ENCODE data around the gene CATSPERZ.
"Not testable (repeated sequence)": the region's sequence is repeated elsewhere in the genome, so short reads cannot be mapped to it uniquely, and the experiment has no call there.

CATSPERZ gene

DNA sequence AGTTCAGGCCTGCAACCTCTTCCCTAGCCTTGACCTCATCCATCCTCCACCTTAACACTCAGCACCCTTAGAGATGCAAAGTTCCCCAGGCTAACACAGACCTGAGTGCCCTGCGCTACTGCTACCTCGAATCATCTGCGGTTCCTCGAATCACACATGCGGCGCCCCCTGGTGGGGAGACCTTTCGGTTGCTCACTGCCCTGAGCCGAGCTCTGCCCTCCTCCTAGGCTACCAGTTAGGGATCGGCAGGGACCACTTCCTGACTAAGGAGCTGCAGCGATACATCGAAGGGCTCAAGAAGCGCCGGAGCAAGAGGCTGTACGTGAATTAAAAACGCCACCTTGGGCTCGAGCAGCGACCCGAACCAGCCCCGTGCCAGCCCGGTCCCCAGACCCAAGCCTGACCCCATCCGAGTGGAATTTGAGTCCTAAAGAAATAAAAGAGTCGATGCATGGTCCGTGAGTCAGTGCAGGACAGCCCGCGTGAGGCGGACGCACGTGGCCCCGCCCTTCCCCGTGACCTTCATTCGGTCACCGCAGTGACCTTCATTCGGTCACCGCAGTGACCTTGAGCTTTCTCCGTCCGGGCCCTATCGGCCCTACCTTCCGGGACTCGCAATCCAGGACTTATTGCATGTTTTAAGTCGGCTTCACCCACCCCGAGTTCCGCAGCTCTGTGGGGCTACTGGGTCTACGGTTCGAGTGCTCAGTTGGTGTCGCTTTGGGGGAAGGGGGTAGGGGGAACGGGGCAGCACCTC lies 4.3 kb downstream of the CATSPERZ start:
- DNase-seq: peak; percentile 83 to 94

DNA sequence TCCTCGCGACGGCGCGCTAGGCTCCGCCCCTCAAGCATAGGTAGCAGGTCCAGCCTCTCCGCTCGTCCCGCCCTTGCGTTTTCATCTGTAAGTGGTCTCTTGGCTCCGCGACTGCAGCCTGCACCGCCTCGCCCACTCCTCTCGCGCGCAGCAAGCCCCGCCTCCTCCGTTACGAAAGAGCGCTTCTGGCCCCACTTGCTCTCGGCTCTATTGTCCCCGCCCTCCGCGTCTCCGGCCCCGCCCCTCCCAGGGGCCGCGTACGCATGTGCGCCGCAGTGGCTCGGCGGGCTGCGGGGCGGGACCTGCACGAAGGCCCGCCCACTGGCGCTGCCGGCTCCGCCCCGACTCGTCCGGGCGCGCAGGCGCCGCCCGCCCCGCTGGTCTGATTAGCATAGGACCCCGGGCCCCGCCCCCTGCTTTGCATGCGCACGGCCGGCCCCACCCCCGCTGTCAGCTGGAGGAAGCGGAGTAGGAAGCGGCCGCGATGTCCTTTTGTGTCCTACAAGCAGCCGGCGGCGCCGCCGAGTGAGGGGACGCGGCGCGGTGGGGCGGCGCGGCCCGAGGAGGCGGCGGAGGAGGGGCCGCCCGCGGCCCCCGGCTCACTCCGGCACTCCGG lies 5.0 kb downstream of the CATSPERZ start, which contains the start of gene ESRRA:
TSS of gene ESRRA (plus strand) at position 450 of the 616 bp plus-strand sequence. CDS start 1,656 bp downstream, outside the sequence.
- peak; percentile 99 to 100 for DNase-seq

DNA sequence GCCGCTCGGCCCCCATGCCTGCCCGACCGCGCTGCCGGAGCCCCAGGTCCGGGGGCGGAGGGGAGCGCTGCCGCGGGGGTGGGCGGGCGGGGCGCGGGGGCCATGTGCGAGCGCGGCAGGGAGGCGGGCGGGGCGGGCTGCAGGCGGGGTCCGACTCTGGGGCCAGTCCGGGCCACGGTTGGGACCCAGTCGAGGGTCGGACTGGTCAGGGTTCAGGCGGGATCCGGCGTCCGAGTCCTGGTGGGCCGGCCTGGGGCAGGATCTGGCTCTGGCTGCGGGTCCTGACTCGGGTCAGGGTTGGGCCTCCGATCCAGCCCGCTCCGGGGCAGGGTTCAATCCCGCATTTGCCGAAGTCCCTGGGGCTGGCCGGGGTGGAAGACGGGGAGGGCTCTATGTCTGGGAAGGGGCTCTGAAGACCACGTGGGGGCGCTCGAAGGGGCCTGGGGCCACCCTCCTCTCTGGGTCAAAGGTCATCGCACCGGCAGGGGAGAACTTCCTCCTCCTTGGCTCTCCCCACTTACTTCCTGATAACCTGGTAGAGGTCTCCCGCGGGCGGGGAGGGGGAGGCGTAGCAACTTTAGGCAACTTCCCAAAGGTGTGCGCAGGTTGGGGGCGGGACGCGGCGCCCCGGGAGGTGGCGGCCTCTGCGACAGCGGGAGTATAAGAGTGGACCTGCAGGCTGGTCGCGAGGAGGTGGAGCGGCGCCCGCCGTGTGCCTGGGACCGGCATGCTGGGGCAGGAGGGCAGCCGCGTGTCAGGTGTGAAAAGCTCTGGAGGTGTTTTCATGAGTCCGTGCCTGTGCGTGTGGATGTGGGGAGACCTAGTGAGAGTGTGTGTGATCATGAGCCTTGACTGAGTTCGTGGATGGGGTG lies 5.8 kb downstream of the CATSPERZ start:
- peak; percentile 14 to 48 for DNase-seq

DNA sequence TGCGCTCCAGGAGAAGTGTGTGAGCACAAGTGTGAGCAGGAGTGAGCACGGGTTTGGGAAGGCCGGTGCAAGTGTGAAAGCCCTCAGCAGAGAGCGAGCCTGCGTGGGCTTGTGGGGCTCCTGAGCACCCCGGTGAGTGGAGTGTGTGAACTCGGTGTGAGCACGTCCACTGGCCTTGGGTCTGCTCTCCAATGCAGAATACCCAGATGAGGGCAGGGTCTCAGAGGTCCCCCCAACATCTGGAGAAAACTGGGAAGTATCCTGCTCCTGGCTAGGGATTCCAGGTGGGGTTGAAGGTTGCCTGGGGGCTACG lies 6.4 kb downstream of the CATSPERZ start:
- no peak for DNase-seq

DNA sequence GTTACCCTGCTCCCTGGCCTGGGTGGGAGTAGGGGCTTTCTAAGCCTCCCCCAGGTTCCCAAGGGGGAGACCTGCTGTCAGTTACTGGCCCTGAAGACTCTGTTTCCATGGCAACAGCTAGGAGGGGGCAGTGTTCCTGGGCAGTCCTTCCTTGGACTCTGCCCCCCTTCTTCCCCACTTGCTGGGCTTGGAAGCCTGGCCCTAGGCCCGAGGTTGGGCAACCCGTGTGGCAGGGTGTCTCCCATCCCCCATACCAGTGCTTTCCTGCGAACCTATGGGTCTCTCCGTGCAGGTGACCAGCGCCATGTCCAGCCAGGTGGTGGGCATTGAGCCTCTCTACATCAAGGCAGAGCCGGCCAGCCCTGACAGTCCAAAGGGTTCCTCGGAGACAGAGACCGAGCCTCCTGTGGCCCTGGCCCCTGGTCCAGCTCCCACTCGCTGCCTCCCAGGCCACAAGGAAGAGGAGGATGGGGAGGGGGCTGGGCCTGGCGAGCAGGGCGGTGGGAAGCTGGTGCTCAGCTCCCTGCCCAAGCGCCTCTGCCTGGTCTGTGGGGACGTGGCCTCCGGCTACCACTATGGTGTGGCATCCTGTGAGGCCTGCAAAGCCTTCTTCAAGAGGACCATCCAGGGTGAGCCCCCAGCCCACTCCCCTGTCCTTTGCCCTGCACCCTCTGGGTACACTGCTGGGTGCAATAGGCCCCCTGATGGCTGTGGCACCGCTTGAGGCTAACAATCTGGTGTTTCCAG lies 6.9 kb downstream of the CATSPERZ start:
- DNase-seq: peak in 1 of 2 experiments; percentile 28

DNA sequence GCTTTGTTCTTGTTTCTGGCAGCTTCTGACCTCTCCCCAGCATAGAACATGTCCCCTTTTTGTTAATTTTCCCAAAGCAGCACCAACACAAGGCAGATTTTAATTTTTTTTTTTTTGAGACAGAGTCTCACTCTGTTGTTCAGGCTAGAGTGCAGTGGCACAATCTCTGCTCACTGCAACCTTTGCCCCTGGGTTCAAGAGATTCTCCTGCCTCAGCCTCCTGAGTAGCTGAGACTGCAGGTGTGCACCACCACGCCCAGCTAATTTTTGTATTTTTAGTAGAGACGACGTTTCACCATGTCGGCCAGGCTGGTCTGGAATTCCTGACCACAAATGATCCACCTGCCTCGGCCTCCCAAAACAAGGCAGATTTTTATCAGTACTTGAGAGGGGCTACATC lies 7.6 kb downstream of the CATSPERZ start:
- DNase-seq: not testable (repeated sequence)

DNA sequence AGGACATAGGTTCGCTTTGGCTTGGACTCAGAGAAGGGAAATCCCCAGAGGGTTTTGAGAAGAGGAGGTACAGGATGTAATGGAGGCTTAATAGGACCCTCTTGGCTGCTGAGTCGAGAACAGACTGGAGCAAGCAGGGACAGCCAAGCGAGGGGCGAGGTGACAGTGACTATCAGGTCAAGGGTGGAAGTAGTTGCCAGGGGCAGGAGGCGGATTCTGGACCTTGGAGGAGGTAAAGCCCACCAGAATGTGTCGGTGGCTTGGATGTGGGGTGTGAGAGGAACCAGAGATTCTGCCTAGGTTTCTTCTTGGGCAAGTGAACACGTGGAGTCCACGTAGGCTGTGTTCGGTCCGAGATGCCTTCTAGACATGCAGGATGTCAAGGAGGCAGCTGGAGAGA lies 12.8 kb downstream of the CATSPERZ start:
- DNase-seq: no peak

DNA sequence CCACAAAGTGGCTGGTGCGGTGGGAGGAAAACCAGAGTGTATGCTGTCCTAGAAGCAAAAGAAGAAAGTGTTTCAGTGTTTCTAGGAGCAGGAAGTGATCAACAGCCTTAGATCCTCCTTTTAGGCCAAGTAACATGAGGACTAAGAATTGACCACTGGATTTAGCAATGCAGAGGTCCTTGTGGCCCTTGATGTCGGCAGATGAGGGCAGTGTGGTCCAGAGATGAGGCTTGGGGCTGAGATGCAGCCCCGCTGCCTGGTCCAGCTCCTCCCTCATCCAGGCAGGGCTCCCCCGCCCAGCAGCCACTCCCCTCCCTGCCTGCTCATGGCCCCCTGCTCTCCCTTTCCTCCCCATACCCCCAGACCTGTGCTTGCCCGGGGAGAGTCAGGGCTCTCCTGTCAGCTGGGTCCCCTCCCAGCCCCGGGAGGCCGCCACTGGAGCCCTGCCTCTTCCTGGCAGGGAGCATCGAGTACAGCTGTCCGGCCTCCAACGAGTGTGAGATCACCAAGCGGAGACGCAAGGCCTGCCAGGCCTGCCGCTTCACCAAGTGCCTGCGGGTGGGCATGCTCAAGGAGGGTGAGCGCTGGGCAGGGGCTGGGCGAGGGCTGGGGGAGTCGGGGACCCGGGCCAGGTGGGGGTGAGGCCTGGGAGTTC lies 13.5 kb downstream of the CATSPERZ start:
- DNase-seq: no peak

DNA sequence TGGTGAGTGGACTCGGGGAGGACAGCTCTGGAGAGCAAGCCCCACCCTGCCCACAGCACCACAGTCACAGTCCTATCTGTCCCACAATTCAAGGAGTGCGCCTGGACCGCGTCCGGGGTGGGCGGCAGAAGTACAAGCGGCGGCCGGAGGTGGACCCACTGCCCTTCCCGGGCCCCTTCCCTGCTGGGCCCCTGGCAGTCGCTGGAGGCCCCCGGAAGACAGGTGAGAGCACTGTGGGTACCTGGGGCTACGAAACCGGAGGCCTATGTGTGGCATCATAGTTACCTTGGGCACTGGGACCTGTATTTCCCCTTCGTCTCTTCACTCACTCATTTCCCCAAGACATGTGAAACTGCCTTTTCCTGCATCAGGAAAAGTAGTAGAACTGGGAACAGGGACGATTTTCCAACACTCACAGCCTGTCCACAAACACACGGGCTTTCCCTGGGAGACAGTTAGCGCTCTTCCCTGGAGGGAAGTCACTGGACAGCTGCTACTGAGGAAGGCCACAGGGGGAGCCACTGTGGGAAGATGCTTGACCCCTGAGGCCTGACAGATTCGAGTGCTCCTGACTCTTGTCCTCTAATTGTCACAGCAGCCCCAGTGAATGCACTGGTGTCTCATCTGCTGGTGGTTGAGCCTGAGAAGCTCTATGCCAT lies 14.1 kb downstream of the CATSPERZ start:
- no peak for DNase-seq

DNA sequence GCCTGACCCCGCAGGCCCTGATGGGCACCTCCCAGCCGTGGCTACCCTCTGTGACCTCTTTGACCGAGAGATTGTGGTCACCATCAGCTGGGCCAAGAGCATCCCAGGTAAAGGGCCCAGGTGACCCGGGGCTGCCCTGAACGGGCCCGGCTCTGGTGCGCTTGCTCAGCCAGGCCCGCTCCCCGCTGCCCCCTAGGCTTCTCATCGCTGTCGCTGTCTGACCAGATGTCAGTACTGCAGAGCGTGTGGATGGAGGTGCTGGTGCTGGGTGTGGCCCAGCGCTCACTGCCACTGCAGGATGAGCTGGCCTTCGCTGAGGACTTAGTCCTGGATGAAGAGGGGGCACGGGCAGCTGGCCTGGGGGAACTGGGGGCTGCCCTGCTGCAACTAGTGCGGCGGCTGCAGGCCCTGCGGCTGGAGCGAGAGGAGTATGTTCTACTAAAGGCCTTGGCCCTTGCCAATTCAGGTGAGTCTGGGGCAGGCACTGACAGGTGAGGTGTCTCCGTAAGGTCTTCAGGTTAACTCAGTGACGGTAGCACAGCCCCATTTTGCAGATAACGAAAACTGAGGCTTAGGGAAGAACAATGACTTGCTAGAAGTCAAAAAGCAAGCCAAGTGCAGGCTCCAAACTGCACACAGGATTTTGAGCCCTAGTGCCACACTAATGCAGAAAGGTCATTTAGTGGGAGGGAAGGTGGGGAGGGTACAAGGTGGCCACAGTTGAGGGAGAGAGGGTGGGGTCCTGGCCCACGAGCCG lies 14.8 kb downstream of the CATSPERZ start:
- no peak for DNase-seq

DNA sequence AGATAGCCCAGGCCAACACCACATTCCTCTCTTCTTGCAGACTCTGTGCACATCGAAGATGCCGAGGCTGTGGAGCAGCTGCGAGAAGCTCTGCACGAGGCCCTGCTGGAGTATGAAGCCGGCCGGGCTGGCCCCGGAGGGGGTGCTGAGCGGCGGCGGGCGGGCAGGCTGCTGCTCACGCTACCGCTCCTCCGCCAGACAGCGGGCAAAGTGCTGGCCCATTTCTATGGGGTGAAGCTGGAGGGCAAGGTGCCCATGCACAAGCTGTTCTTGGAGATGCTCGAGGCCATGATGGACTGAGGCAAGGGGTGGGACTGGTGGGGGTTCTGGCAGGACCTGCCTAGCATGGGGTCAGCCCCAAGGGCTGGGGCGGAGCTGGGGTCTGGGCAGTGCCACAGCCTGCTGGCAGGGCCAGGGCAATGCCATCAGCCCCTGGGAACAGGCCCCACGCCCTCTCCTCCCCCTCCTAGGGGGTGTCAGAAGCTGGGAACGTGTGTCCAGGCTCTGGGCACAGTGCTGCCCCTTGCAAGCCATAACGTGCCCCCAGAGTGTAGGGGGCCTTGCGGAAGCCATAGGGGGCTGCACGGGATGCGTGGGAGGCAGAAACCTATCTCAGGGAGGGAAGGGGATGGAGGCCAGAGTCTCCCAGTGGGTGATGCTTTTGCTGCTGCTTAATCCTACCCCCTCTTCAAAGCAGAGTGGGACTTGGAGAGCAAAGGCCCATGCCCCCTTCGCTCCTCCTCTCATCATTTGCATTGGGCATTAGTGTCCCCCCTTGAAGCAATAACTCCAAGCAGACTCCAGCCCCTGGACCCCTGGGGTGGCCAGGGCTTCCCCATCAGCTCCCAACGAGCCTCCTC lies 15.7 kb downstream of the CATSPERZ start:
- not testable (repeated sequence) for DNase-seq

DNA sequence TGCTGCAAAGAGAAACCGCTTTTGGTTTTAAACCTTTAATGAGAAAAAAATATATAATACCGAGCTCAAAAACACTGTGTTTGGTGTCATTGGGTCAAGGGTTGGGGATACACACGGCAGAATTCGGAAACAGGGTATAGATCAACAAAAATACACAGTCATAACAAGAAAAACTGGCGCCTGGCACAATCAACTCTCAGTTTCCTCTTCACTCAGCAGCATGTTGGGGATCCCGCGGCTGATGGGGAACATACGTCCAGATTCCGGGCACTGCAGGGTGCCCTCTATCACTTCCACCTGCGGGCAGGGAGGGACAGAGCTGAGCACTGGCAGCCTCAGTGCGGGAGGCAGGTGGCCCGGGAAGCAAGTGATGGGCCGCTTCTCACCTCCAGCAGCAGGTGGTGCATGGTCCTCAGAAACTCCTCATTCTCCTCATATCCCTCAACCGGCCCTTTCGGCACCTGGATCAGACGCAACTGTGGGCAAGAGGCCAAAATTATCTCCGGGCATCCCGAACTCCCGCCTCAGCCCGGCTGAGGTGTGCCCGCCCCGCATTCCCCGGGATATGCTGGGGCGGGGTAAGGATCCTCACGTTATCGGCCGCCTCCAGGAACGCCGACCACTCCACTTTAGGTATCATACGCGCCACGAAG lies 16.6 kb downstream of the CATSPERZ start:
- DNase-seq: peak in 1 of 2 experiments; percentile 62

DNA sequence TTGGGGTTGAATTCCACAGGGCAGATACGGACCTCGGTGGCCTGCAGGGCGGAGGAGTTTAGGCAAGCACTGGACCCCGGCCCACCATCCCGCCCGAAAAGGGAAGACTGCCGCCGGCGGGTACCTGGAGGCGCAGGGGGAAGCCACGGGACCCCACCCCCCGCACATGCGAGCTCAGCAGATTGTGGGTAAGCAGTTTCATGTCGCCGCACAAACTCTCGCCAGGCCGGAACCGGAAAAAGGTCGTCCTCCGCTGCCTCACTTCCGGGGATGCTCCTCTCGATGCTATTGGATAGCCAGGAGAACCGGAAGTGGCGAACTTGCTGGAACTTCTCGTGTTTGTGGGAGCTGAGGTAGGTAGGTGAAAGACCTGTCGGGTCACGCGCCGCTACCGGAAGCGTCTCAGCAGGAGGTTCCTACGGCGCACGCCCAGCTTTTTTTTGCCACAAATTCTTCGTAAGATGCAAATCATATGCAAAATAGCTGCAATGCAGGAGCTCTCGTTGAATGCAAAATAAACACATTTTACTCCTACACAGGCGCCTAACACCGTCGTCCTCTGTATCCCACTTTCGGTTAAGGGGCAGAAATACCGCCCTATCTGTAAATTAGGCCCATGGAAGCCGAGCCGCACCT lies 17.3 kb downstream of the CATSPERZ start, which contains the start of gene TRMT112:
TSS of gene TRMT112 (minus strand) at position 235 of the 636 bp plus-strand sequence. CDS start at position 202, 33 bp downstream.
- peak; percentile 93 to 98 for DNase-seq

DNA sequence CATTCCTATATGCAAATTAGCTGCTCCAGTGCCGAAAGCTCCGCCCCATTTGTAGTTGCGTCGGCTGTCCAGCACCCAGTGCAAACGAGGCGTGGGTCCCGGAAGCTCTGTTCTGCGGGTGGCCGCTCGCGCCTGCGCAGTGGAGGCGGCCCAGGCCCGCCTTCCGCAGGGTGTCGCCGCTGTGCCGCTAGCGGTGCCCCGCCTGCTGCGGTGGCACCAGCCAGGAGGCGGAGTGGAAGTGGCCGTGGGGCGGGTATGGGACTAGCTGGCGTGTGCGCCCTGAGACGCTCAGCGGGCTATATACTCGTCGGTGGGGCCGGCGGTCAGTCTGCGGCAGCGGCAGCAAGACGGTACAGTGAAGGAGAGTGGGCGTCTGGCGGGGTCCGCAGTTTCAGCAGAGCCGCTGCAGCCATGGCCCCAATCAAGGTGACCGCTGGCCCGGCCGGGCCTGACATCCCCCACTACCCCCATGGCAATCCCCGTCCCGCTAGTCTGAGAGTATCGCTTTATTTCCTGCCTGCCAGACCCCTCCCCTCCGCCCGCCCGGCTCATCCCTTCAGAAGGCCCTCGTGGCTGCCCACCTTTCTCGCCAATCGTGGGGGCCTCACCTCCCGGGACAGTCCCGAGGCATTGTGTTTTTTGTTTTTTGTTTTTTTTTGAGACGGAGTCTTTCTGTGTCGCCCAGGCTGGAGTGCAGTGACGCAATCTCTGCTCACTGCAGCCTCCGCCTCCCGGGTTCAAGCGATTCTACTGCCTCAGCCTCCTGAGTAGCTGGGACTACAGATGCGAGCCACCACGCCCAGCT lies 18.0 kb downstream of the CATSPERZ start, which contains the start of gene PRDX5:
TSS of gene PRDX5 (plus strand) at position 161 of the 805 bp plus-strand sequence. CDS start at position 256, 95 bp downstream.
- peak; percentile 92 to 98 for DNase-seq

DNA sequence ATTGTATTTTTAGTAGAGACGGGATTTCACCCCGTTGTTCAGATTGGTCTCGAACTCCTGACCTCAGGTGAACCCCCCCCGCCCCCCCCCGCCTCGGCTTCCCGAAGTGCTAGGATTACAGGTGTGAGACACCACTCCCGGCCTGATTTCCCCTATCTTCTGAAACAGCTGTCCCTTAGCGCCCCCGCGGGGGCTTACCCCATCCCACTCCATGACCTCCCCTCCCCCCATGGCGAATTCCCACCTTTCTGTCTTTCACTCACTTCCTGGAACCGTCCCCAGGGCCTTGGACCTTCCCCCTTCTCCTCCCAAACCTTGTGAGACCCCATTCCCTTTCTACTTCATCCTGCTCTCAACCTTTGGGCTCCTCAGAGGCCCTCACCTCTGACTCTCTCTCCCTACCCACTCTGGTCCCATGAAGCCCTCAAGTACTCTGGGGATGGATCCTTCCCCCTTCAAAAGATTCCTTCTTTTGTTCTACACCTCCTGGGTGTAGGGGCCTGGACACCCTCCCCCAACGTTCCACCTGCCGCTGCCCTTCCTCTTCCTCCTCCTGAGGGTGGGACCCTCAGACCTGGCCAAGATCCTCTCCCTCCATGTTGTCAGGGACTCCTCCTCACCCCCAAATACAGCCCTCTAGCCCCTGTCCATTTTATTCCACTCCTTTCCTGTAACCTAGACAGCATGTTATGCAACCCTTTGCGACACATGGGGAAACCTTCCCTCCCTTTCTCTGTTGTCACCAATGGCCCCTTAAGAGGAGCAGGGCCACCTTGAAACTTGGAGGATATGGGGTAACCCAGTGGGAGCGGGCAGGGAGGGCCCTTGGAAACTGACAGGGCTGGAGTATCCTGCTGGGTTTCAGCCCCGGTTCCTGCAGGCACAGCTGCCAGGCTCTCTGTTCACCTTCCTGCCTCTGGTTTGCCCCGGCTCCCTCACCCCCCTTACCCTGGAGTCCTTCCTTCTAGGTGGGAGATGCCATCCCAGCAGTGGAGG lies 18.9 kb downstream of the CATSPERZ start:
- DNase-seq: no peak

DNA sequence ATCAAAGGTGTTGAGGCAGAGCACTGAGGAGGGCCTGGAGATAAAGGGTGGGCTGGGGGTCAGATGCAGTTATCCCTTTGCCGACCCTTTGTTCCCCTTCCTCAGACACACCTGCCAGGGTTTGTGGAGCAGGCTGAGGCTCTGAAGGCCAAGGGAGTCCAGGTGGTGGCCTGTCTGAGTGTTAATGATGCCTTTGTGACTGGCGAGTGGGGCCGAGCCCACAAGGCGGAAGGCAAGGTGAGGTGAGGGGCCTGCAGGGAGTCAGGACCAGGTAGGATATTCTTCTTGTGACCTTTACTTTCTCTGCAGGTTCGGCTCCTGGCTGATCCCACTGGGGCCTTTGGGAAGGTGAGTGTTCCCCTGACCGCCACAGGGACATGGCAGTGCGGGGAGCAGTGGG lies 20.4 kb downstream of the CATSPERZ start:
- no peak for DNase-seq
